HUES64 (cell line): ENCODE measurements around the gene HDHD3.
"Not testable (repeated sequence)": the region's sequence is repeated elsewhere in the genome, so short reads cannot be mapped to it uniquely, and the experiment has no call there.

Experiments used
- H3K27ac ChIP-seq: 2 replicates; pipeline ENCODE4 v1.7.0; 2013; ENCODE audit warnings: low read depth, low read length, inconsistent platforms
- H3K27me3 ChIP-seq: 2 replicates; pipeline ENCODE4 v1.6.1; 2013; ENCODE audit warnings: mild to moderate bottlenecking, low read length; ENCODE audit not compliant: insufficient read depth
- H3K36me3 ChIP-seq: 2 replicates; pipeline ENCODE4 v1.6.1; 2013; ENCODE audit warnings: mild to moderate bottlenecking, low read length; ENCODE audit not compliant: insufficient read depth
- H3K4me1 ChIP-seq: 2 replicates; pipeline ENCODE4 v1.6.1; 2013; ENCODE audit warnings: mild to moderate bottlenecking, low read length, moderate library complexity; ENCODE audit not compliant: insufficient read depth
- H3K4me3 ChIP-seq: 2 replicates; pipeline ENCODE4 v1.5.1; 2013; ENCODE audit warnings: mild to moderate bottlenecking, low read length, moderate library complexity
- H3K9ac ChIP-seq: 2 replicates; pipeline ENCODE4 v1.6.1; 2013; ENCODE audit warnings: mild to moderate bottlenecking, low read depth, low read length
- H3K9me3 ChIP-seq: 2 replicates; pipeline ENCODE4 v1.6.1; 2013; ENCODE audit warnings: low read depth, low read length; ENCODE audit not compliant: insufficient read depth
- WGBS: fragments of 150-250, 120-280 bp; methylation state at CpG from one replicate; pipeline ENCODE4 v1.1.7; 2013; ENCODE audit warnings: missing lambda C conversion rate; 5-methylcytosine and 5-hydroxymethylcytosine counted together

The HDHD3 gene

DNA sequence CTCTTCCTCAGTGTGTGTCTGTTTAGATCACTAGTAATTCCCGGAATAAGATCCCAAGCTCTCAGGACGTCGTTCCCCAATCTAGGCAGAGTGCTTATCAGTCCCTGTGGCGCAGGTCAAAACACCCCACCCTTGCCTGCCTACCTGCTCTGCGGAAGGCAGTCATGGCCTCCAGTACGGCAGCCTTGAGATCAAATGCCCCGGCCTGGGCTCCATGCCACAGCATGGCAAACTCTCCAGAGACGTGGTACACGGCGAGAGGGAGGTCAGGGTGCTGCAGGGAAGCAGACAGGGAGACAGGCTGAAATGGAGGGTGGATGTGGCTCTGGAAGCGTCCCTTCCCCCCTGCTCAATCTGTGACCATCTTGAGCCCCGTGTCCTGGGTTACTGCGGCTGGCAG, 12.0 kb upstream of the HDHD3 start:
- Histone ChIP-seq H3K27ac (no peak overlapping the region), H3K9me3 (no peaks in the 10 kb centered on the region), H3K4me1 (no peaks in the 10 kb centered on the region), H3K27me3 (no peaks in the 10 kb centered on the region), H3K4me3 (no peak overlapping the region), H3K9ac (no peak overlapping the region), H3K36me3 (peaks cover 36% of the 10 kb centered on the region)
- WGBS, result 93% methylated on average over 13 of the region's 13 CpGs

DNA sequence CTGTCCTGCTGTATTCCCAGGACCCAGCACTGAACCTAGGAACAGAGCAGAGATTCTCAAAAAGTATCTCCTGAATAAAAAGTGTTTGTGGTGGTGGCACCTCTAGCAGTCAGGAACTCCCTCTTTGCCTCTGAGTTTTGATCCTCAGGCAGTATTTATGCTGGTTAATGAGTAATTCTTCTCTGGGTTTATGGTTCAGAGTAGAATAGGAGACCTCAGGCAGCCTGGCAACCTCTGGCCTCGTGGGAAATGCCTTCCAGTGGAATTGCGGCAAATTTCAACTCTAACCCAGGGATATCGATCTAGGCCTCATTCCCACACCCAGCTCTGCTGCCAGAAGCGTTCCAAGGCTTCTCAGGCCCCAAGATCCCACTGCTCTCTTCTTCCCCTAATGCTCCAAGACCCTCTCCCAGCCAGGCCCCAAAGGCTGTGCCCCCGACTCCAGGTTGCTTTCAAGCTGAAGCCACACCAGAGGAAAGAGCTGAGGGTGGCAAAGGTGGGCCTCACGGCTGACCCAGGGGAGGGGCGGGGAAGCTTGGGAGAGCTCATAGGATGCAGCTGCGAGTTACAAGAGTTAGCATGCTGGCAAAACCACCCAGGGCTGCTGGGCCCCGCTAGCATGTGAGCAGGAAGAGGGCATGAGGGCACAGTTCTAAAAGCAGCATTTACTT, 10.9 kb upstream of the HDHD3 start:
- H3K4me3 ChIP-seq, result no peak overlapping the region
- H3K36me3 ChIP-seq, result peaks cover 33% of the 10 kb centered on the region
- H3K4me1 ChIP-seq, result no peaks in the 10 kb centered on the region
- no peaks in the 10 kb centered on the region for H3K27me3 ChIP-seq
- 88% methylated on average over 9 of the region's 9 CpGs for WGBS
- H3K27ac ChIP-seq, result no peak overlapping the region
- H3K9ac ChIP-seq, result no peak overlapping the region
- no peaks in the 10 kb centered on the region for H3K9me3 ChIP-seq

DNA sequence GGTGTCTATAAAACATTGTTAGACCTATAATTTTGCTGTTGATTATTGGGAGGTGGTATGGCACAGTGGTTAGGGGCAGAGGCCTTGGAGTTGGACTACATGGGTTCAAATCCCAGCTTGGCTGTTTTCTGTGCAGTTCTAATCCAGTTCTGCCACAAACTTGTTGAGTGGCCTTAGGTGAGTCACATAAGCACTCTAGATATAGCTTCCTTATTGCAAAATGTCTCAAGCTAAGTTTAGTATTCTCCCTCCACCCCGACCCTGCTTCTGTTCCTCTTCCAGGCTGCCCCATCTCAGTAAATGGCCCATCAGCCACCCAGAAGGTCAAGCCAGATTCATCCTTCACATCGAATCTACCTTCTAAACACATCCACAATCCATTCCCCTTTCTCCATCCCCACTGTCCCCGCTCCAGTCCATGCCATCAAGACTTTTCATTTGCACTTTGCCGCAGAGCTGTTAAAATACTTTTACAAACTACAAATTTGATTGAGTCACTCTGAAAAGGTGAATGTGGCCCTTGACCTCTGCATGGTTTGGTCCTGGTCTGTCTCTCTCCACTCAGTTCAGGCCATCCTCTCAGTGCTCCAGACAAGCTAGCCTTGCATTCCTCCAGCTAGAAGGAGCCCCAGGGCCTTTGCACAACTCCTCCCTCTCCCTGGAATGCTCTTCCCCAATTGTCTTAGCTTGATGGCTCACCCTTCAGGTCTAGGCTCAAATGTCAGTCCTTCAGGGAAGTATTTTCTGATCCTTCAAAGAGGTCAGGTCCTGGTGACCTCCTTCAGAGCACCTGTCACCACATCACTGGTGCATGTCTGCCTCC, 10.0 kb upstream of the HDHD3 start:
- Histone ChIP-seq H3K27me3 (no peaks in the 10 kb centered on the region), H3K27ac (no peak overlapping the region), H3K9me3 (no peaks in the 10 kb centered on the region), H3K36me3 (peaks cover 28% of the 10 kb centered on the region), H3K4me3 (no peak overlapping the region), H3K4me1 (peaks cover 4% of the 10 kb centered on the region; the same call in 1 of the 2 replicates), H3K9ac (no peak overlapping the region)
- 92% methylated on average over 4 of the region's 4 CpGs for WGBS

DNA sequence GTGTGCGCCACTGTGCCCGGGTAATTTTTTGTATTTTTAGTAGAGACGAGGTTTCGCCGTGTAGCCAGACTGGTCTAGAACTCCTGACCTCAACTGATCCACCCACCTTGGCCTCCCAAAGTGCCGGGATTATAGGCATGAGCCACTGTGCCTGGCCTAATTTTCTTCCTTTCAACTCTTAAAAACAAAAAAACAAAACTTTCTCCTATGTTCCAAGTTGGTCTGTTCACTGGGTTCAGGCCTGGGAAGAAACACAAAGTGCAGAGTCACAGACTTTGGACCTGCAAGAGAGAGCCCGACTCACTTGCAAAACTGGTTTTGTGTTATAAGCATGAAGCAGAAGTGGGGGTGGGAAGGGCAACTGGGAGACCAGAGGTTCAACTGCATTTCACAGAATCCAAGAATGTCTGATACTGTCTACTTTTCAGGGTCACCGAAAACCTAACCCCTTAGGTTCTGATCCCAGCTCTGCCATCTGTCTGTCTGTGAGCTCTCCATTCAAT, 5.2 kb upstream of the HDHD3 start:
- WGBS, result 92% methylated on average over 8 of the region's 8 CpGs
- no peaks in the 10 kb centered on the region for H3K27me3 ChIP-seq
- no peak overlapping the region for H3K27ac ChIP-seq
- no peaks in the 10 kb centered on the region for H3K36me3 ChIP-seq
- peaks cover 4% of the 10 kb centered on the region; the same call in 1 of the 2 replicates for H3K4me1 ChIP-seq
- no peaks in the 10 kb centered on the region for H3K9me3 ChIP-seq
- H3K9ac ChIP-seq, result no peak overlapping the region
- no peak overlapping the region for H3K4me3 ChIP-seq

DNA sequence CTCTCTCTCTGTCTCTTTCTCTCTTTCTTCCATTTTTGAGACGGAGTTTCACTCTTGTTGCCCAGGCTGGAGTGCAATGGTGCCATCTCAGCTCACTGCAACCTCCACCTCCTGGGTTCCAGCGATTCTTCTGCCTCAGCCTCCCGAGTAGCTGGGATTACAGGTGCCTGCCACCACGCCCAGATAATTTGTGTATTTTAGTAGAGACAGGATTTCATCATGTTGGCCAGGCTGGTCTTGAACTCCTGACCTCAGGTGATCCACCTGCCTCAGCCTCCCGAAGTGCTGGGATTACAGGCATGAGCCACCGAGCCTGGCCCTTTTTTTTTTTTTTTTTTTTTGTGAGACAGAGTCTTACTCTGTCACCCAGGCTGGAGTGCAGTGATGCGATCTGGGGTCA, 4.7 kb upstream of the HDHD3 start:
- not testable (repeated sequence) for H3K27ac ChIP-seq, H3K9ac ChIP-seq, H3K4me1 ChIP-seq, H3K27me3 ChIP-seq, H3K9me3 ChIP-seq, H3K36me3 ChIP-seq, H3K4me3 ChIP-seq
- 90% methylated on average over 7 of the region's 7 CpGs for WGBS

DNA sequence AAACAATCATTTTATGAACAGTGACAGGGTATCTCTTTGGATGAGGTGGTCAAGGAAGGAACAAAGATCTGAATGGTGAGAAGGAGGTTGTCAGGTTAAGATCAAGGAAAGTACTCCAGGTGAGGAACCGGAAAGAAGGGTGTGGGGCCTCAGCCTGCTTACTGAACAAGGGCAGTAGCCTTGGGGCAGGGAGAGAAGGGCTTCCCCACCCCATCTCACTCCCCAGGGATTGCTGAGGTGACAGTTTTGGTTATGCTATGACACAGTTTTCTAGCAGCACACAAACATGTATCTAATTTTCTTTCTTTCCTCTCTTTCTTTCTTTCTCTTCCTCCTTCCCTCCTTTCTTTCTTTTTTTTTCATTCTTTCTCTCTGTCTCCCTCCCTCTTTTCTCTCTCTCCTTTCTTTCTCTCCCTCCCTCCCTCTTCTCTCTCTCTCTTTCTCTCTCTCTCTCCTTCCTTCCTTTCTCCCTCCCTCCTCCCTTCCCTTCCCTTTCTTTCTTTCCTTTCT, 4.1 kb upstream of the HDHD3 start:
- 67% methylated on average over 1 of the region's 1 CpG for WGBS
- no peak overlapping the region for H3K4me3 ChIP-seq
- H3K9ac ChIP-seq, result no peak overlapping the region
- peaks cover 4% of the 10 kb centered on the region; the same call in 1 of the 2 replicates for H3K4me1 ChIP-seq
- H3K27ac ChIP-seq, result no peak overlapping the region
- no peaks in the 10 kb centered on the region for H3K27me3 ChIP-seq
- no peaks in the 10 kb centered on the region for H3K9me3 ChIP-seq
- no peaks in the 10 kb centered on the region for H3K36me3 ChIP-seq

DNA sequence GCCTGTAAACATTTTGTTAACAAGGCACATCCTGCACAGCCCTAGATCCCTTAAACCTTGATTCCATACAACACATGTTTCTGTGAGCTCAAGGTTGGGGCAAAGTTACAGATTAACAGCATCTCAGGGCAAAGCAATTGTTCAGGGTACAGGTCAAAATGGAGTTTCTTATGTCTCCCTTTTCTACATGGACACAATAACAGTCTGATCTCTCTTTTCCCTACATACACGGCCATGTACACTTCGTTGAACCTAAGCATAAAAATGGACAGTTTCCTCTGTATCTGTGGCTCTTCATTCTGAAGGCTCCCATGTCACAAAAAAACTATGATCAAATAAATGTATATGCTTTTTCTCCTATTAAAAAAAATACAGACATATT, 3.0 kb upstream of the HDHD3 start:
- not testable (repeated sequence) for H3K4me1 ChIP-seq, H3K27ac ChIP-seq, H3K9ac ChIP-seq, H3K4me3 ChIP-seq, H3K27me3 ChIP-seq, H3K36me3 ChIP-seq, H3K9me3 ChIP-seq
- WGBS, result 91% methylated on average over 2 of the region's 2 CpGs

DNA sequence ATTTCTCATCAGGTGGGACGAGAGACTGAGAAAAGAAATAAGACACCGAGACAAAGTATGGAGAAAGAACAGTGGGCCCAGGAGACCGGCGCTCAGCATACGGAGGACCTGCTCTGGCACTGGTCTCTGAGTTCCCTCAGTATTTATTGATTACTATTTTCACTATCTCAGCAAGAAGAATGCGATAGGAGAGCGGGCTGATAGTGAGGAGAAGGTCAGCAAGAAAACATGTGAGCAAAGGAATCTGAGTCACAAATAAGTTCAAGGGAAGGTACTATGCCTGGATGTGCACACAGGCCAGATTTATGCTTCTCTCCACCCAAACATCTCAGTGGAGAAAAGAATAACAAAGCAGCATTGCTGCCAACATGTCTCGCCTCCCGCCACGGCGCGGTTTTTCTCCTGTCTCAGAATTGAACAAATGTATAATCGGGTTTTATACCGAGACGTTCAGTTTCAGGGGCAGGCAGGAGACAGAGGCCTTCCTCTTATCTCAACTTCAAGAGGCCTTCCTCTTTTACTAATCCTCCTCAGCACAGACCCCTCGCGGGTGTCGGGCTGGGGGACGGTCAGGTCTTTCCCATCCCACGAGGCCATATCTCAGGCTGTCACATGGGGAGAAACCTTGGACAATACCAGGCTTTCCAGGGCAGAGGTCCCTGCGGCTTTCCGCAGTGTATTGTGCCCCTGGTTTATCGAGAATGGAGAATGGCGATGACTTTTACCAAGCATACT, 2.5 kb upstream of the HDHD3 start:
- H3K9ac ChIP-seq, H3K4me3 ChIP-seq, H3K9me3 ChIP-seq, H3K36me3 ChIP-seq, H3K4me1 ChIP-seq, H3K27ac ChIP-seq, H3K27me3 ChIP-seq: not testable (repeated sequence)
- 85% methylated on average over 23 of the region's 24 CpGs for WGBS

DNA sequence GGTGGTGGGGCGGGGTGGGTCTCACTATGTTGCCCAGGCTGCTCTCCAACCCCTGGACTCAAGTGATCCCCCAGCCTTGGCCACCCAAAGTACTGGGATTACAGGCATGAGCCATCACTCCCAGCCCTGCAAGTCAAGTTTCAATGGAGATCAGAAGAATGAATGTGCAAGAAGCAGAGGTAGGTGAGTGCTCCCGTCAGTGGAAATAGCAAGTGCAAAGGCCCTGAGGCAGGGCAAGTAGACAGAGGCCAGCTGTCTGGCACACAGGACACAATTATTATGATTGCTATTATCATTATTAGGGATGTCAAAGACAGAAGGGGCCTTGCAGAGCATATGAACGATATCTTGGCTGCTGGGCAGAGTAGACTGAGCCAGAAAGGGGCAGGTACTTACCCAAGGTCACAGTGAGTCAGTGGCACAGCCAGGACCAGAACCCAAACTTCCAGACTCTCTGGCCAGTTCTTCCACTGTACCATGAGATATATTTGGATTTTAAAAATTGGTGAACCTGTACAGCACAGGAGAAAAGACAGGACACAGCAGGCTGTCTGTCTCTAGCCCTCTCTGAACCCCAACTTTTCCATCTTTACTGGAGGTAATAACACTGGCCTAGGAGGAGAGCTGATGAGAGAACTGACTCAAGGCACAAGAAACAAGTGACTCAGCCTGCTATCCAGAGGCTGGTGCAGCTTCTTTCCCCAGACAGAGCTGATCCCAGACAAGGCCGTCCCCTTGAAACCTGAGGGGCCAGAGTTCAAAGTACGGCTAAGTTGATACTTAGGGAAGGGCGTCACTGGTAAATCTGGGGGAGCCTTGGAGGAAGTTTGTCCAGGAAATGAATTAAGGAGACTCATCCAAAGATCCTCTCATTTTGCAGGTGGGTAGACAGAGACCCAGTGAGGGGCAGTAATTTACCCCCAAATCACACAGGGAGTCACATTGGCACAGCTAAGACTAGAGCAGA, 1.4 kb downstream of the HDHD3 start:
- Histone ChIP-seq H3K9ac (peak overlapping the region; percentile 50; the same call in 1 of the 2 replicates), H3K27me3 (no peaks in the 10 kb centered on the region), H3K4me3 (peak overlapping the region; percentile 52), H3K4me1 (no peaks in the 10 kb centered on the region; the same call in 1 of the 2 replicates), H3K9me3 (no peaks in the 10 kb centered on the region), H3K36me3 (peaks cover 18% of the 10 kb centered on the region), H3K27ac (no peak overlapping the region)
- 79% methylated on average over 6 of the region's 6 CpGs for WGBS

DNA sequence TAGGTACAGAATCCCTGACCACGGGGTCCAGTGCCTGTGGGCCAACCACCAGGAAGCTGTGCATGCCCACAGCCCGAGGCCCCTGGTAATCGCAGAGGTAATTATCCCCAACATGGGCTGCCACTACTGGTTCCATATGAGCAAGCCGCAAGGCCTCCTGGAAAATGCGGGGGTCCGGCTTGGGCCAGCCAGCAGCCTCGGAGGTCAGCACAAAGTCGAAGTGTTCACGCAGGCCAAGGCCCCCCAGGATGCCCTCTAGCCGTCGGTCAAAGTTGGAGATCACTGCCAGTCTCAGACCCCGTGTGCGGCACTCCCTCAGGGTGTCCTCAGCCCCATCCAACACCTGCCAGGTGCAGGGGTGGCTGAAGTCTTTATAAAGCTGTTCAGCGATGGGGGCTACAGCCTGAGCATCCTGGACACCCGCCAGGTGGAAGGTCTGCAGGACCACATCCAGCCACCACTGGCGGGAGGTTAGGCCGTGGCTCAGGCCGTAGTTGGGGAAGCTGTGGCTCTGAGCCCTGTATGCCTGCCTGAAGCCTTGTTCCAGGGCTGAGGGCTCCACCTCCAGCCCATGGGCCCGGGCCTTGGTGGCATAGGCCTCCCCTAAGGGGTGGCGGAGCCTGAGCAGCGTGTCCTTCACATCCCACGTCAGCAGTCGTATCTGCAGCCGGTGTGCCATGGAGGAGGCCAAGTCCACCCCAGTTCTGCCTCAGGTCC, 3.0 kb downstream of the HDHD3 start:
- H3K9ac ChIP-seq, result 0 out of 2 replicates have a peak overlapping the region, but pooled peaks have one; percentile 20
- H3K4me1 ChIP-seq, result no peaks in the 10 kb centered on the region; the same call in 1 of the 2 replicates
- no peaks in the 10 kb centered on the region for H3K9me3 ChIP-seq
- no peak overlapping the region for H3K4me3 ChIP-seq
- H3K27ac ChIP-seq, result no peak overlapping the region
- peaks cover 18% of the 10 kb centered on the region for H3K36me3 ChIP-seq
- H3K27me3 ChIP-seq, result no peaks in the 10 kb centered on the region
- 93% methylated on average over 24 of the region's 24 CpGs for WGBS
